K562 (cell line): Measurements from ENCODE around the gene BCORL1. TPM values are rescaled to one million over a fixed set of nuclear protein-coding genes. Genes with fewer than 3 reads are reported as not detected.

Experiments used
- ATAC-seq: fragments of 200-7000 bp; cut with Tn5 transposase; 3 replicates; pipeline ENCODE4 v1.9.1; 2020; ENCODE audit warnings: moderate library complexity
- BruUV-seq: library from RNA; stranded (reverse); fragments of 400-500 nt; replicated peaks from 2 replicates; lab custom pipeline; 2021; lab: Mats Ljungman, UMichigan
- CTCF ChIA-PET: fragments of 300-600 bp; formaldehyde crosslinking; extraction: SDS; loops from one replicate; lab custom pipeline; 2021; ENCODE audit warnings: low intra/inter-chr PET ratio; lab: Yijun Ruan, JAX
- POLR2A ChIA-PET: fragments of 300-600, 350-650 bp; sonication (Branson Sonifier 250); formaldehyde crosslinking; extraction: SDS; loops from one replicate; lab custom pipeline; 2021; ENCODE audit warnings: antibody characterized with exemption, inconsistent platforms; lab: Yijun Ruan, JAX
- DNase-seq, 4 experiments: peaks; one replicate each; pipeline versions ENCODE4 v3.0.0 to v3.0.0-alpha.2; 2011 to 2018; ENCODE audit warnings: low spot score in 3 of 4, mixed read lengths in 3 of 4; ENCODE audit errors: extremely low read depth in 1 of 4
- FAIRE-seq: peaks from 2 replicates; lab custom pipeline; 2011; peaks lifted over from hg19 to GRCh38; lab: Jason Lieb, UNC
- H2AFZ ChIP-seq: 2 replicates; pipeline ENCODE4 v1.6.0; 2011; ENCODE audit warnings: low read depth, low read length, control low read depth, inconsistent platforms
- H3K27ac ChIP-seq: fragments of 200-600 bp; 3 replicates; pipeline ENCODE4 v1.8.0; 2011; ENCODE audit warnings: low read depth, mild to moderate bottlenecking, control low read depth, inconsistent platforms, low read length, moderate library complexity, mixed read lengths; ENCODE audit errors: extremely low read depth
- H3K27me3 ChIP-seq, 2 experiments: fragments of 300-600 bp in 1 of 2; 2 replicates in 1 of 2; 3 replicates in 1 of 2; pipeline versions ENCODE4 v1.6.0 to v1.8.0; 2011; ENCODE audit warnings: inconsistent platforms in 2 of 2, low read length in 2 of 2, mild to moderate bottlenecking in 1 of 2, mixed read lengths in 1 of 2, moderate library complexity in 1 of 2; ENCODE audit not compliant: control insufficient read depth in 2 of 2, insufficient read depth in 2 of 2
- H3K36me3 ChIP-seq: fragments of 300-600 bp; 3 replicates; pipeline ENCODE4 v1.8.0; 2011; ENCODE audit warnings: mild to moderate bottlenecking, low read length, inconsistent platforms; ENCODE audit not compliant: control insufficient read depth, insufficient read depth
- H3K4me1 ChIP-seq, 2 experiments: fragments of 200-600 bp in 1 of 2; replicated peaks in 1 of 2; 2 replicates in 1 of 2; 3 replicates in 1 of 2; pipeline versions ENCODE4 v1.5.1 to v1.8.0; 2011; ENCODE audit warnings: inconsistent platforms in 2 of 2, low read length in 2 of 2, mild to moderate bottlenecking in 1 of 2, mixed read lengths in 1 of 2, moderate library complexity in 1 of 2; ENCODE audit not compliant: control insufficient read depth in 2 of 2, insufficient read depth in 2 of 2
- H3K4me2 ChIP-seq: 2 replicates; pipeline ENCODE4 v1.6.1; 2011; ENCODE audit warnings: low read length, control low read depth, inconsistent platforms, mixed read lengths; ENCODE audit not compliant: insufficient read depth
- H3K4me3 ChIP-seq: fragments of 200-600 bp; sonication (generic), shearing (Covaris generic); 2 replicates; pipeline ENCODE4 v1.5.1; 2016; ENCODE audit warnings: control low read depth, inconsistent platforms
- H3K79me2 ChIP-seq: fragments of 200-600 bp; 3 replicates; pipeline ENCODE4 v1.8.0; 2011; ENCODE audit warnings: low read length, inconsistent platforms; ENCODE audit not compliant: control insufficient read depth, insufficient read depth
- H3K9ac ChIP-seq, 2 experiments: 2 replicates each; pipeline versions ENCODE4 v1.6.0 to v1.6.1; 2011; ENCODE audit warnings: low read depth in 2 of 2, low read length in 2 of 2, control low read depth in 1 of 2, inconsistent platforms in 1 of 2, mild to moderate bottlenecking in 1 of 2, mixed read lengths in 1 of 2; ENCODE audit not compliant: insufficient read depth in 1 of 2
- H3K9me1 ChIP-seq: one replicate; pipeline ENCODE4 v1.6.0; 2011; ENCODE audit warnings: inconsistent platforms, mild to moderate bottlenecking, low read length, moderate library complexity; ENCODE audit not compliant: control insufficient read depth, insufficient read depth
- H3K9me3 ChIP-seq: replicated peaks from 2 replicates; pipeline ENCODE4 v1.5.1; 2011; ENCODE audit warnings: low read depth, low read length, inconsistent platforms; ENCODE audit not compliant: control insufficient read depth, insufficient read depth
- H4K20me1 ChIP-seq: replicated peaks from 2 replicates; pipeline ENCODE4 v1.6.1; 2011; ENCODE audit warnings: low read length, inconsistent platforms, mixed read lengths; ENCODE audit not compliant: control insufficient read depth, insufficient read depth
- DLX4 ChIP-seq: fragments of 250-450 bp; sonication (Bioruptor Pico); IDR thresholded peaks from 2 replicates; pipeline ENCODE4 v1.6.1; 2021; ENCODE audit warnings: mild to moderate bottlenecking
- L3MBTL2 ChIP-seq: fragments of 450-650 bp; IDR thresholded peaks from 2 replicates; pipeline ENCODE4 v1.6.1; 2016; ENCODE audit warnings: mild to moderate bottlenecking, moderate library complexity
- POLR2B ChIP-seq: fragments of 450-650 bp; IDR thresholded peaks from 2 replicates; pipeline ENCODE4 v1.6.1; 2018; ENCODE audit warnings: low read depth; ENCODE audit not compliant: partially characterized antibody
- RBM25 ChIP-seq: fragments of 200-400 bp; formaldehyde crosslinking; IDR thresholded peaks from 2 replicates; pipeline ENCODE4 v1.6.1; 2018; ENCODE audit warnings: low read length, low read depth, moderate library complexity; ENCODE audit not compliant: severe bottlenecking
- RFX5 ChIP-seq: IDR thresholded peaks from 2 replicates; pipeline ENCODE4 v1.6.1; 2011; ENCODE audit warnings: low read depth, mild to moderate bottlenecking, improper control_type of control experiment, low read length
- RUNX1 ChIP-seq: sonication (generic); IDR thresholded peaks from 2 replicates; pipeline ENCODE4 v1.6.1; 2016; ENCODE audit warnings: antibody characterized with exemption, low read depth
- ZFP36 ChIP-seq: fragments of 150-350 bp; IDR thresholded peaks from 2 replicates; pipeline ENCODE4 v1.6.1; 2018; ENCODE audit warnings: low read length, low read depth; ENCODE audit not compliant: partially characterized antibody
- ZNF436 ChIP-seq: fragments of 250-450, 450-650 bp; sonication (Bioruptor Pico); formaldehyde crosslinking; IDR thresholded peaks from 2 replicates; pipeline ENCODE4 v1.7.0; 2020; ENCODE audit warnings: mild to moderate bottlenecking
- WGBS: fragments of 100-300 bp; shearing (Covaris generic); methylation state at CpG from one replicate; pipeline ENCODE4 v1.1.6; 2016; ENCODE audit warnings: low coverage, mixed read lengths; ENCODE audit not compliant: insufficient coverage; ENCODE audit errors: missing lambda C conversion rate; 5-methylcytosine and 5-hydroxymethylcytosine counted together
- in situ Hi-C: fragments of 300-500 bp; cut with MboI; formaldehyde crosslinking; loops from 4 replicates; pipeline ENCODE4 v1.15.0; 2018; ENCODE audit warnings: inconsistent platforms, mixed read lengths
- intact Hi-C: fragments of 100-400 bp; cut with micrococcal nuclease; formaldehyde crosslinking; loops from 2 replicates; pipeline ENCODE4 v1.14.2; 2022
- polyA plus RNA-seq, 8 experiments: library from polyadenylated mRNA; depleted of rRNA in 4 of 8; stranded (reverse) in 5 of 8; unstranded in 3 of 8; fragments of >200 nt; fragmentation: Nextera tagmentation in 2 of 8; fragmentation: Illumina TruSeq in 1 of 8; extraction: Ambion mirVana in 2 of 8; extraction: Trizol in 1 of 8; gene quantifications; 2 replicates each; pipeline versions ENCODE4 v1.2.1 to v1.2.3, GENCODE V29; 2011 to 2014; ENCODE audit warnings: inconsistent platforms in 1 of 8, missing spikeins in 1 of 8
- total RNA-seq, 7 experiments: library from RNA; depleted of rRNA in 6 of 7; stranded (reverse); fragments of >200 nt in 6 of 7; fragmentation: Illumina TruSeq in 2 of 7; extraction: Trizol in 2 of 7; gene quantifications; 2 replicates each; pipeline versions ENCODE4 v1.2.1 to v1.2.3, GENCODE V29; 2011 to 2021; ENCODE audit warnings: low replicate concordance in 1 of 7

The BCORL1 gene
- total and polyA plus RNA-seq, 9 of the 15 experiments (the other 6 are each of a cell fraction or from before 2014, with no cell fraction given), result 0.48 to 29.6 (median 2.1) TPM

- ATAC-seq (no peak), FAIRE-seq (no peak), DNase-seq (no peak)
- WGBS, result 81% methylated on average over 12 of the region's 18 CpGs
- H3K27ac ChIP-seq, result no peak overlapping the region
- H3K9me3 ChIP-seq, result no peaks in the 10 kb centered on the region
- H3K36me3 ChIP-seq, result peaks cover 48% of the 10 kb centered on the region
- peaks cover 0 to 17% of the 10 kb centered on the region in 2 experiments; a peak in 2 of 5 replicates for H3K4me1 ChIP-seq
- H3K9ac ChIP-seq, result no peak overlapping the region
- H3K4me3 ChIP-seq, result no peak overlapping the region
- in situ Hi-C loops, result no loop called here
- CTCF ChIA-PET, result no interaction called here
- no peaks in the 10 kb centered on the region for H3K27me3 ChIP-seq
- POLR2A ChIA-PET, result interaction anchor here (0.7 to 1.4 kb wide), 3 partner anchors 10 to 120 kb away, joined by 3 to 4 read pairs (median 3); no protein-coding TSS in a partner anchor
- H3K4me2 ChIP-seq, result no peak overlapping the region
- no TSS peak for BruUV-seq
- no peak overlapping the region for H2AFZ ChIP-seq
- H3K9me1 ChIP-seq, result no peaks in the 10 kb centered on the region
- TF ChIP-seq RFX5, result no peak
- no peak for TF ChIP-seq POLR2B
- no peak for TF ChIP-seq ZNF436 (CRISPR knock-in tag)
- no peak for TF ChIP-seq DLX4 (CRISPR knock-in tag)
- TF ChIP-seq RBM25, result no peak
- TF ChIP-seq ZFP36, result no peak
- no peak for TF ChIP-seq L3MBTL2
- no peak for TF ChIP-seq RUNX1
- H4K20me1 ChIP-seq, result no peaks in the 10 kb centered on the region
- intact Hi-C loops, result no loop called here
- H3K79me2 ChIP-seq, result no peaks in the 10 kb centered on the region
Observed at GRCh38 chrX:130055899-130056298, 73.5 kb downstream of the BCORL1 start.
